HEK293 (cell line): ENCODE results near the gene TEX13C.

Source experiments
- KLF1 ChIP-seq: fragments of 450-650 bp; formaldehyde crosslinking; IDR thresholded peaks from 2 replicates; pipeline ENCODE4 v1.5.1; 2016; ENCODE audit warnings: missing biosample characterization, missing genetic modification characterization
- KLF16 ChIP-seq: fragments of 450-650 bp; formaldehyde crosslinking; IDR thresholded peaks from 2 replicates; pipeline ENCODE4 v1.5.1; 2017; ENCODE audit warnings: missing biosample characterization, missing genetic modification characterization
- OSR2 ChIP-seq: fragments of 450-650 bp; formaldehyde crosslinking; IDR thresholded peaks from 2 replicates; pipeline ENCODE4 v1.5.1; 2016; ENCODE audit warnings: missing biosample characterization, missing genetic modification characterization
- SP3 ChIP-seq: fragments of 450-650 bp; formaldehyde crosslinking; IDR thresholded peaks from 2 replicates; pipeline ENCODE4 v1.5.1; 2016; ENCODE audit warnings: missing biosample characterization, missing genetic modification characterization
- TCF7L2 ChIP-seq: IDR thresholded peaks from 2 replicates; pipeline ENCODE4 v1.6.1; 2011; ENCODE audit warnings: low read depth, mild to moderate bottlenecking, inconsistent platforms, low read length, moderate library complexity, borderline replicate concordance
- TRIM28 ChIP-seq: IDR thresholded peaks from 2 replicates; pipeline ENCODE4 v1.6.1; 2011; ENCODE audit warnings: low read length, control low read depth, borderline replicate concordance
- ZEB2 ChIP-seq: fragments of 450-650 bp; formaldehyde crosslinking; IDR thresholded peaks from 2 replicates; pipeline ENCODE4 v1.5.1; 2016; ENCODE audit warnings: missing biosample characterization, missing genetic modification characterization
- ZNF211 ChIP-seq: fragments of 450-650 bp; formaldehyde crosslinking; IDR thresholded peaks from 2 replicates; pipeline ENCODE4 v1.5.1; 2016; ENCODE audit warnings: low read depth, missing biosample characterization, missing genetic modification characterization
- ZNF214 ChIP-seq: fragments of 450-650 bp; formaldehyde crosslinking; IDR thresholded peaks from 2 replicates; pipeline ENCODE4 v1.5.1; 2017; ENCODE audit warnings: missing biosample characterization, mild to moderate bottlenecking, missing genetic modification characterization, borderline replicate concordance
- ZNF24 ChIP-seq: fragments of 450-650 bp; formaldehyde crosslinking; IDR thresholded peaks from 2 replicates; pipeline ENCODE4 v1.5.1; 2016; ENCODE audit warnings: missing biosample characterization, missing genetic modification characterization
- ZNF248 ChIP-seq: fragments of 450-650 bp; formaldehyde crosslinking; IDR thresholded peaks from 2 replicates; pipeline ENCODE4 v1.5.1; 2017; ENCODE audit warnings: missing biosample characterization, missing genetic modification characterization
- ZNF266 ChIP-seq: fragments of 450-650 bp; formaldehyde crosslinking; IDR thresholded peaks from 2 replicates; pipeline ENCODE4 v1.5.1; 2016; ENCODE audit warnings: missing biosample characterization, missing genetic modification characterization, low read depth
- ZNF394 ChIP-seq: fragments of 450-650 bp; formaldehyde crosslinking; IDR thresholded peaks from 2 replicates; pipeline ENCODE4 v1.5.1; 2016; ENCODE audit warnings: missing biosample characterization, missing genetic modification characterization, mild to moderate bottlenecking, moderate library complexity, borderline replicate concordance
- ZNF529 ChIP-seq: fragments of 450-650 bp; formaldehyde crosslinking; IDR thresholded peaks from 2 replicates; pipeline ENCODE4 v1.5.1; 2017; ENCODE audit warnings: missing genetic modification characterization, missing biosample characterization; ENCODE audit not compliant: insufficient replicate concordance
- ZNF549 ChIP-seq: fragments of 450-650 bp; IDR thresholded peaks from 2 replicates; pipeline ENCODE4 v1.5.1; 2018; ENCODE audit warnings: missing biosample characterization, missing genetic modification characterization, mild to moderate bottlenecking, inconsistent platforms, moderate library complexity
- ZNF555 ChIP-seq: fragments of 450-650 bp; formaldehyde crosslinking; conservative IDR thresholded peaks from 2 replicates; pipeline ENCODE4 v1.5.1; 2017; ENCODE audit warnings: missing biosample characterization, mild to moderate bottlenecking, missing genetic modification characterization, inconsistent platforms
- ZNF558 ChIP-seq: fragments of 450-650 bp; formaldehyde crosslinking; IDR thresholded peaks from 2 replicates; pipeline ENCODE4 v1.5.1; 2016; ENCODE audit warnings: missing biosample characterization, missing genetic modification characterization
- ZNF621 ChIP-seq: fragments of 450-650 bp; formaldehyde crosslinking; IDR thresholded peaks from 2 replicates; pipeline ENCODE4 v1.5.1; 2017; ENCODE audit warnings: missing biosample characterization, missing genetic modification characterization
- ZNF623 ChIP-seq: fragments of 450-650 bp; formaldehyde crosslinking; IDR thresholded peaks from 2 replicates; pipeline ENCODE4 v1.5.1; 2016; ENCODE audit warnings: missing biosample characterization, missing genetic modification characterization
- ZNF654 ChIP-seq: fragments of 450-650 bp; formaldehyde crosslinking; IDR thresholded peaks from 2 replicates; pipeline ENCODE4 v1.5.1; 2016; ENCODE audit warnings: low read depth, missing biosample characterization, missing genetic modification characterization
- ZNF670 ChIP-seq: fragments of 450-650 bp; formaldehyde crosslinking; IDR thresholded peaks from 2 replicates; pipeline ENCODE4 v1.5.1; 2016; ENCODE audit warnings: missing biosample characterization, missing genetic modification characterization, low read depth
- ZNF701 ChIP-seq: fragments of 450-650 bp; formaldehyde crosslinking; IDR thresholded peaks from 2 replicates; pipeline ENCODE4 v1.5.1; 2016; ENCODE audit warnings: missing biosample characterization, missing genetic modification characterization
- ZNF707 ChIP-seq: fragments of 450-650 bp; formaldehyde crosslinking; IDR thresholded peaks from 2 replicates; pipeline ENCODE4 v1.5.1; 2016; ENCODE audit warnings: missing biosample characterization, missing genetic modification characterization
- ZNF747 ChIP-seq: fragments of 450-650 bp; formaldehyde crosslinking; IDR thresholded peaks from 2 replicates; pipeline ENCODE4 v1.5.1; 2016; ENCODE audit warnings: missing biosample characterization, missing genetic modification characterization
- ZNF830 ChIP-seq: fragments of 450-650 bp; IDR thresholded peaks from 2 replicates; pipeline ENCODE4 v1.5.0; 2018; ENCODE audit warnings: missing biosample characterization, missing genetic modification characterization, low read depth, mild to moderate bottlenecking, moderate library complexity
- TF ChIP-seq, protein P1 (sequence below): fragments of 450-650 bp; formaldehyde crosslinking; IDR thresholded peaks from 2 replicates; pipeline ENCODE4 v1.5.1; 2016; ENCODE audit warnings: missing biosample characterization, missing genetic modification characterization, borderline replicate concordance
- TF ChIP-seq, protein P2 (sequence below): fragments of 450-650 bp; formaldehyde crosslinking; IDR thresholded peaks from 2 replicates; pipeline ENCODE4 v1.5.1; 2016; ENCODE audit warnings: missing biosample characterization, missing genetic modification characterization
- TF ChIP-seq, protein P3 (sequence below): fragments of 450-650 bp; formaldehyde crosslinking; conservative IDR thresholded peaks from 2 replicates; pipeline ENCODE4 v1.5.1; 2016; ENCODE audit warnings: low read depth, missing biosample characterization, missing genetic modification characterization
- TF ChIP-seq, protein P4 (sequence below): fragments of 450-650 bp; formaldehyde crosslinking; conservative IDR thresholded peaks from 2 replicates; pipeline ENCODE4 v1.5.1; 2016; ENCODE audit warnings: low read depth, missing biosample characterization, missing genetic modification characterization

TEX13C gene

DNA sequence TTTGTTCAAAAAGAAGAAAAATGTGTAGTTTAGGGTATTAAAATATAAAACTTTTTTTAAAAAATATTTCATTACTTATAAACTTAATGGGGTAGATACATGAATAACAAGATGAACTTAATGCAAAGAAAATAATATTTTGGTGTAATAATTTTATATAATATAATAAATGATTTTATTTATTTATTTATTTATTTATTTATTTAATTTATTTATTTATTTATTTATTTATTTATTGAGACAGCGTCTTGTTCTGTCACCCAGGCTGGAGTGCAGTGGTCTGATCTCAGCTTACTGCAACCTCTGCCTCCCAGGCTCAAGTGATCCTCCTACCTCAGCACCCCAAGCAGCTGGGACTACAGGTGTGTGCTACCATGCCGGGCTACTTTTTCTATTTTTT lies 20.8 kb upstream of the TEX13C start (continued):
- TF ChIP-seq, protein P1, sequence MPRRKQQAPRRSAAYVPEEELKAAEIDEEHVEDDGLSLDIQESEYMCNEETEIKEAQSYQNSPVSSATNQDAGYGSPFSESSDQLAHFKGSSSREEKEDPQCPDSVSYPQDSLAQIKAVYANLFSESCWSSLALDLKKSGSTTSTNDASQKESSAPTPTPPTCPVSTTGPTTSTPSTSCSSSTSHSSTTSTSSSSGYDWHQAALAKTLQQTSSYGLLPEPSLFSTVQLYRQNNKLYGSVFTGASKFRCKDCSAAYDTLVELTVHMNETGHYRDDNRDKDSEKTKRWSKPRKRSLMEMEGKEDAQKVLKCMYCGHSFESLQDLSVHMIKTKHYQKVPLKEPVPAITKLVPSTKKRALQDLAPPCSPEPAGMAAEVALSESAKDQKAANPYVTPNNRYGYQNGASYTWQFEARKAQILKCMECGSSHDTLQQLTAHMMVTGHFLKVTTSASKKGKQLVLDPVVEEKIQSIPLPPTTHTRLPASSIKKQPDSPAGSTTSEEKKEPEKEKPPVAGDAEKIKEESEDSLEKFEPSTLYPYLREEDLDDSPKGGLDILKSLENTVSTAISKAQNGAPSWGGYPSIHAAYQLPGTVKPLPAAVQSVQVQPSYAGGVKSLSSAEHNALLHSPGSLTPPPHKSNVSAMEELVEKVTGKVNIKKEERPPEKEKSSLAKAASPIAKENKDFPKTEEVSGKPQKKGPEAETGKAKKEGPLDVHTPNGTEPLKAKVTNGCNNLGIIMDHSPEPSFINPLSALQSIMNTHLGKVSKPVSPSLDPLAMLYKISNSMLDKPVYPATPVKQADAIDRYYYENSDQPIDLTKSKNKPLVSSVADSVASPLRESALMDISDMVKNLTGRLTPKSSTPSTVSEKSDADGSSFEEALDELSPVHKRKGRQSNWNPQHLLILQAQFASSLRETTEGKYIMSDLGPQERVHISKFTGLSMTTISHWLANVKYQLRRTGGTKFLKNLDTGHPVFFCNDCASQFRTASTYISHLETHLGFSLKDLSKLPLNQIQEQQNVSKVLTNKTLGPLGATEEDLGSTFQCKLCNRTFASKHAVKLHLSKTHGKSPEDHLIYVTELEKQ (tag by site-specific recombination) = no peak
- TF ChIP-seq KLF16 (tag by site-specific recombination) (no peak), ZNF747 (tag by site-specific recombination) (no peak), ZNF266 (tag by site-specific recombination) (no peak), OSR2 (tag by site-specific recombination) (no peak), ZNF621 (tag by site-specific recombination) (no peak), ZNF558 (tag by site-specific recombination) (0 out of 2 replicates have a peak, but pooled peaks have one; percentile 36), ZNF24 (tag by site-specific recombination) (no peak), ZEB2 (no peak), ZNF529 (tag by site-specific recombination) (no peak), TCF7L2 (no peak), ZNF394 (tag by site-specific recombination) (peak; percentile 90), ZNF670 (tag by site-specific recombination) (no peak), ZNF830 (tag by site-specific recombination) (no peak), ZNF248 (tag by site-specific recombination) (no peak), ZNF549 (tag by site-specific recombination) (no peak), KLF1 (tag by site-specific recombination) (no peak), ZNF701 (no peak), ZNF707 (tag by site-specific recombination) (no peak), SP3 (no peak), ZNF214 (tag by site-specific recombination) (no peak), ZNF211 (tag by site-specific recombination) (no peak), TRIM28 (no peak), ZNF654 (tag by site-specific recombination) (peak; percentile 39), ZNF555 (peak; percentile 94), ZNF623 (peak; percentile 61; the same call in 1 of the 2 replicates)
- TF ChIP-seq, protein P2, sequence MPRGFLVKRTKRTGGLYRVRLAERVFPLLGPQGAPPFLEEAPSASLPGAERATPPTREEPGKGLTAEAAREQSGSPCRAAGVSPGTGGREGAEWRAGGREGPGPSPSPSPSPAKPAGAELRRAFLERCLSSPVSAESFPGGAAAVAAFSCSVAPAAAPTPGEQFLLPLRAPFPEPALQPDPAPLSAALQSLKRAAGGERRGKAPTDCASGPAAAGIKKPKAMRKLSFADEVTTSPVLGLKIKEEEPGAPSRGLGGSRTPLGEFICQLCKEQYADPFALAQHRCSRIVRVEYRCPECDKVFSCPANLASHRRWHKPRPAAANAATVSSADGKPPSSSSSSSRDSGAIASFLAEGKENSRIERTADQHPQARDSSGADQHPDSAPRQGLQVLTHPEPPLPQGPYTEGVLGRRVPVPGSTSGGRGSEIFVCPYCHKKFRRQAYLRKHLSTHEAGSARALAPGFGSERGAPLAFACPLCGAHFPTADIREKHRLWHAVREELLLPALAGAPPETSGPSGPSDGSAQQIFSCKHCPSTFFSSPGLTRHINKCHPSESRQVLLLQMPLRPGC (tag by site-specific recombination) = no peak
- TF ChIP-seq, protein P3, sequence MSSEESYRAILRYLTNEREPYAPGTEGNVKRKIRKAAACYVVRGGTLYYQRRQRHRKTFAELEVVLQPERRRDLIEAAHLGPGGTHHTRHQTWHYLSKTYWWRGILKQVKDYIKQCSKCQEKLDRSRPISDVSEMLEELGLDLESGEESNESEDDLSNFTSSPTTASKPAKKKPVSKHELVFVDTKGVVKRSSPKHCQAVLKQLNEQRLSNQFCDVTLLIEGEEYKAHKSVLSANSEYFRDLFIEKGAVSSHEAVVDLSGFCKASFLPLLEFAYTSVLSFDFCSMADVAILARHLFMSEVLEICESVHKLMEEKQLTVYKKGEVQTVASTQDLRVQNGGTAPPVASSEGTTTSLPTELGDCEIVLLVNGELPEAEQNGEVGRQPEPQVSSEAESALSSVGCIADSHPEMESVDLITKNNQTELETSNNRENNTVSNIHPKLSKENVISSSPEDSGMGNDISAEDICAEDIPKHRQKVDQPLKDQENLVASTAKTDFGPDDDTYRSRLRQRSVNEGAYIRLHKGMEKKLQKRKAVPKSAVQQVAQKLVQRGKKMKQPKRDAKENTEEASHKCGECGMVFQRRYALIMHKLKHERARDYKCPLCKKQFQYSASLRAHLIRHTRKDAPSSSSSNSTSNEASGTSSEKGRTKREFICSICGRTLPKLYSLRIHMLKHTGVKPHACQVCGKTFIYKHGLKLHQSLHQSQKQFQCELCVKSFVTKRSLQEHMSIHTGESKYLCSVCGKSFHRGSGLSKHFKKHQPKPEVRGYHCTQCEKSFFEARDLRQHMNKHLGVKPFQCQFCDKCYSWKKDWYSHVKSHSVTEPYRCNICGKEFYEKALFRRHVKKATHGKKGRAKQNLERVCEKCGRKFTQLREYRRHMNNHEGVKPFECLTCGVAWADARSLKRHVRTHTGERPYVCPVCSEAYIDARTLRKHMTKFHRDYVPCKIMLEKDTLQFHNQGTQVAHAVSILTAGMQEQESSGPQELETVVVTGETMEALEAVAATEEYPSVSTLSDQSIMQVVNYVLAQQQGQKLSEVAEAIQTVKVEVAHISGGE (tag by site-specific recombination) = peak; percentile 78
- TF ChIP-seq, protein P4, sequence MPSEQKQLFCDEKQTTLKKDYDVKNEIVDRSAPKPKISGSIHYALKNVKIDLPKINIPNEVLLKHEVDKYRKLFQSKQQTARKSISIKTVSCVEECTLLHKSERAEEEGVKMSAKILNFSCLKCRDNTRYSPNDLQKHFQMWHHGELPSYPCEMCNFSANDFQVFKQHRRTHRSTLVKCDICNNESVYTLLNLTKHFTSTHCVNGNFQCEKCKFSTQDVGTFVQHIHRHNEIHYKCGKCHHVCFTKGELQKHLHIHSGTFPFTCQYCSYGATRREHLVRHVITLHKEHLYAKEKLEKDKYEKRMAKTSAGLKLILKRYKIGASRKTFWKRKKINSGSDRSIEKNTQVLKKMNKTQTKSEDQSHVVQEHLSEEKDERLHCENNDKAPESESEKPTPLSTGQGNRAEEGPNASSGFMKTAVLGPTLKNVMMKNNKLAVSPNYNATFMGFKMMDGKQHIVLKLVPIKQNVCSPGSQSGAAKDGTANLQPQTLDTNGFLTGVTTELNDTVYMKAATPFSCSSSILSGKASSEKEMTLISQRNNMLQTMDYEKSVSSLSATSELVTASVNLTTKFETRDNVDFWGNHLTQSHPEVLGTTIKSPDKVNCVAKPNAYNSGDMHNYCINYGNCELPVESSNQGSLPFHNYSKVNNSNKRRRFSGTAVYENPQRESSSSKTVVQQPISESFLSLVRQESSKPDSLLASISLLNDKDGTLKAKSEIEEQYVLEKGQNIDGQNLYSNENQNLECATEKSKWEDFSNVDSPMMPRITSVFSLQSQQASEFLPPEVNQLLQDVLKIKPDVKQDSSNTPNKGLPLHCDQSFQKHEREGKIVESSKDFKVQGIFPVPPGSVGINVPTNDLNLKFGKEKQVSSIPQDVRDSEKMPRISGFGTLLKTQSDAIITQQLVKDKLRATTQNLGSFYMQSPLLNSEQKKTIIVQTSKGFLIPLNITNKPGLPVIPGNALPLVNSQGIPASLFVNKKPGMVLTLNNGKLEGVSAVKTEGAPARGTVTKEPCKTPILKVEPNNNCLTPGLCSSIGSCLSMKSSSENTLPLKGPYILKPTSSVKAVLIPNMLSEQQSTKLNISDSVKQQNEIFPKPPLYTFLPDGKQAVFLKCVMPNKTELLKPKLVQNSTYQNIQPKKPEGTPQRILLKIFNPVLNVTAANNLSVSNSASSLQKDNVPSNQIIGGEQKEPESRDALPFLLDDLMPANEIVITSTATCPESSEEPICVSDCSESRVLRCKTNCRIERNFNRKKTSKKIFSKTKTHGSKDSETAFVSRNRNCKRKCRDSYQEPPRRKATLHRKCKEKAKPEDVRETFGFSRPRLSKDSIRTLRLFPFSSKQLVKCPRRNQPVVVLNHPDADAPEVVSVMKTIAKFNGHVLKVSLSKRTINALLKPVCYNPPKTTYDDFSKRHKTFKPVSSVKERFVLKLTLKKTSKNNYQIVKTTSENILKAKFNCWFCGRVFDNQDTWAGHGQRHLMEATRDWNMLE = peak; percentile 73
